ENCODE results near the gene C19orf47. TPM values are rescaled to one million over a fixed set of nuclear protein-coding genes. Genes with fewer than 3 reads are reported as not detected.

Gene C19orf47
- 7.7 and 8.3 TPM in 2 replicates for total RNA-seq

GRCh38 chr19:40348125-40348913 lies at the start of gene C19orf47, which contains the start of gene PLD3:
C19orf47 (minus strand) TSS chr19:40348397; CDS start chr19:40341857, 6,540 bp downstream.
PLD3 (plus strand) TSS chr19:40348695; CDS start chr19:40366484, 17,789 bp downstream.

GRCh38 chr19:40390084-40390742 lies 42.0 kb upstream of the C19orf47 start, which contains the start of gene HIPK4:
HIPK4 (minus strand) TSS chr19:40390181; CDS start chr19:40389902, 279 bp downstream.

GRCh38 chr19:40284501-40285352 lies 63.5 kb downstream of the C19orf47 start, which contains the start of gene AKT2:
AKT2 (minus strand) TSS chr19:40285345; CDS start chr19:40265267, 20,078 bp downstream.

Other genes with a start within 250 kb of the C19orf47 start
- 6.4 and 8.5 TPM in 2 replicates for gene MAP3K10, start 157.0 kb downstream of the C19orf47 start, total RNA-seq
- not detected in 2 replicates for gene TTC9B, start 130.0 kb downstream of the C19orf47 start, total RNA-seq
- 1.2 TPM in 1 of 2 replicates, not detected in the other for gene CCNP, start 121.7 kb downstream of the C19orf47 start, total RNA-seq
- 70.4 and 75.0 TPM in 2 replicates for gene AKT2, start 63.1 kb downstream of the C19orf47 start, total RNA-seq
- 451 and 532 TPM in 2 replicates for gene PLD3, start 298 bp upstream of the C19orf47 start, total RNA-seq
- gene HIPK4, start 41.8 kb upstream of the C19orf47 start, total RNA-seq: 0.17 TPM in 1 of 2 replicates, not detected in the other
- 3.3 and 7.3 TPM in 2 replicates for gene PRX, start 65.0 kb upstream of the C19orf47 start, total RNA-seq
- 16.7 and 19.5 TPM in 2 replicates for gene SERTAD1, start 77.6 kb upstream of the C19orf47 start, total RNA-seq
- gene SERTAD3, start 95.9 kb upstream of the C19orf47 start, total RNA-seq: 19.0 and 35.2 TPM in 2 replicates
- 114 and 157 TPM in 2 replicates for gene BLVRB, start 117.3 kb upstream of the C19orf47 start, total RNA-seq
- 0.47 and 1.4 TPM in 2 replicates for gene SPTBN4, start 118.6 kb upstream of the C19orf47 start, total RNA-seq
- gene SHKBP1, start 228.5 kb upstream of the C19orf47 start, total RNA-seq: 35.7 and 46.7 TPM in 2 replicates